Measurements from ENCODE around the gene TMEM8B.

TMEM8B gene

DNA sequence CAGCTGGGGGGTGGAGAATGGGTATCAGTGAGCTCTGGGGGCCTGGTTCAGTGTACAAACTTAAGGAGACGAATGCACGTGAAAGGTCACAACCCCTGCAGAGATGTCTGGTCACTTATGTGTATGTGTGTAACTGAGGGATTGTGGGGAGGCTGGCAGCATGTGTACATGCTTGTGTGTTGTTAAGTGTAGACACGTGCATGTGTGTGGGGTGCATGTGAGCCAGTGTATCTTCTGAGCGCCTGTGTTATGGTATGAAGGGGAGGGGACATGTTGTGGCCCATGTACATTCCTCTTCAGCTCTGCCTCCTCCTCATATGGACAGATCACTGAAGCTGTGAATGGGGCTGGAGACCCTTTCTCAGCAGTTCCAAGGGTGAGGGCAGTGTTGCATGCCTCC is 2.0 kb downstream of the TMEM8B start:
- H3K4me3 ChIP-seq (ENCODE audit: low read length): no peak overlapping the region
- DNase-seq (ENCODE audit: low read depth): no peak
- TF ChIP-seq, protein P1, sequence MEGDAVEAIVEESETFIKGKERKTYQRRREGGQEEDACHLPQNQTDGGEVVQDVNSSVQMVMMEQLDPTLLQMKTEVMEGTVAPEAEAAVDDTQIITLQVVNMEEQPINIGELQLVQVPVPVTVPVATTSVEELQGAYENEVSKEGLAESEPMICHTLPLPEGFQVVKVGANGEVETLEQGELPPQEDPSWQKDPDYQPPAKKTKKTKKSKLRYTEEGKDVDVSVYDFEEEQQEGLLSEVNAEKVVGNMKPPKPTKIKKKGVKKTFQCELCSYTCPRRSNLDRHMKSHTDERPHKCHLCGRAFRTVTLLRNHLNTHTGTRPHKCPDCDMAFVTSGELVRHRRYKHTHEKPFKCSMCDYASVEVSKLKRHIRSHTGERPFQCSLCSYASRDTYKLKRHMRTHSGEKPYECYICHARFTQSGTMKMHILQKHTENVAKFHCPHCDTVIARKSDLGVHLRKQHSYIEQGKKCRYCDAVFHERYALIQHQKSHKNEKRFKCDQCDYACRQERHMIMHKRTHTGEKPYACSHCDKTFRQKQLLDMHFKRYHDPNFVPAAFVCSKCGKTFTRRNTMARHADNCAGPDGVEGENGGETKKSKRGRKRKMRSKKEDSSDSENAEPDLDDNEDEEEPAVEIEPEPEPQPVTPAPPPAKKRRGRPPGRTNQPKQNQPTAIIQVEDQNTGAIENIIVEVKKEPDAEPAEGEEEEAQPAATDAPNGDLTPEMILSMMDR (conservative IDR thresholded peaks at IDR 0.05; ENCODE audit: low read length): no peak

DNA sequence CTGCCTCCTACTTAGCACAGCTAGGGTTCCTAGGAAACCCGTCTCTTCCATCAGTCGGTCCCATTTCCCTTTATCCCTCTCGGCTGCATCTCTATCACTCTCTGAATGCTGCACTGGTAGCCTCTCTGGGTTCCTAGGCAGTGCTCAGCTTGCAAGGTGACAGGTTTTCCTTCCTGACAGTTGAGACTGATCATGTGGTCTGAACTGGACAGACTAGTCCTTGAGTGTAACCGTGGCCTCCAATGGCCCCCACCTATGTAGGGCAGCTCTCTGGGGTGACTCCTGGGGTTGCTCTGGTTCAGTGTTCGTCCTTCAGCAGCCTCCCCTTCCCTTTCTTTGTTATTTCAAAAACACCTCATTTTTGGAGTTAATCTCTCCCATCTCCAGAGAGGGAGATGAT is 3.8 kb downstream of the TMEM8B start:
- no peak for DNase-seq (ENCODE audit: low read depth)
- H3K4me3 ChIP-seq (ENCODE audit: low read length): no peak overlapping the region
- TF ChIP-seq, protein P1 (conservative IDR thresholded peaks at IDR 0.05; ENCODE audit: low read length): no peak

DNA sequence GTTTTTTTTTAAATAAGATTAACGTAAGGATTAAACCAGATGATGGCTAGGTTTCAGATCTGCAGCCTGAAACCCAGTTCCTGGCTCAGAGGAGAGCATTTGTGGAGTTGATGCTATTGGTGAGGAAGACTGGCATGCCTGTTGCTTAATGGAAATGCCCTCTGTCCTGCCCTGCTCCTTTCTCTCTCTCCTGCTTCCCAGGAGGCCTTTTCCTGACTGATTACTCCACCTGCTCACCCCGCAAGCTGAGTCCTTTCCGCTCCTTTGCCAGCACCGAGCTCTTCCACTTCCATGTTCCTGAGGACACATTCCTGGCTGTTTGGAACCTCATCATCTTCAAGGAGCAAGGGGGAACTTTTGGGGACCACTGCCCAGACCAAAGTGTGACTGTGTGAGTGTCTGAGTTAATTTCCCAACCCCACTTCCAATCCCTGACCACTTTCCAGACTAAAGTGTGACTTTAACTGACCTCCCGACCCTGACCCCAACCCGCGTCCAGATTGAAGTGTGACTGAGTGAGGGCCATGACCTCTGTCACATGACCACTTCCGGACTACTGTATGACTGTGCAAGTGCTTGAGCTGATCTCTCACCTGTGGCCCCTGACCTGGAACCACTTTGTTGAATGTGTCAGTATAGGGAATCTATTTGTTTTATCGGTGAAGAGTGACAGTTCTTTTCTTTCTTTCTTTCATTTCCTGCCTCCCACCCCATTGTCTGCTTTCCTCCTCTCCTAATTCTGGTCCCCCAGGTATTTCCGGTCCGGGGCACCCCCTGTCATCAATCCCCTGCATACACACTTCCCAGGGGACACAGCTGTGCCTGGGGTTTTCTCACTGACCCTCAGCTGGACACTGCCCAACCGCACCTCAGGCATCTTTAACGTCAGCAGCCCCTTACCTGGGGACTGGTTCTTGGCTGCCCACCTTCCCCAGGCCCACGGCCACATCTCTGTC is 5.5 kb downstream of the TMEM8B start:
- TF ChIP-seq, protein P1 (conservative IDR thresholded peaks at IDR 0.05; ENCODE audit: low read length): no peak
- no peak overlapping the region for H3K4me3 ChIP-seq (ENCODE audit: low read length)
- DNase-seq (ENCODE audit: low read depth): no peak

DNA sequence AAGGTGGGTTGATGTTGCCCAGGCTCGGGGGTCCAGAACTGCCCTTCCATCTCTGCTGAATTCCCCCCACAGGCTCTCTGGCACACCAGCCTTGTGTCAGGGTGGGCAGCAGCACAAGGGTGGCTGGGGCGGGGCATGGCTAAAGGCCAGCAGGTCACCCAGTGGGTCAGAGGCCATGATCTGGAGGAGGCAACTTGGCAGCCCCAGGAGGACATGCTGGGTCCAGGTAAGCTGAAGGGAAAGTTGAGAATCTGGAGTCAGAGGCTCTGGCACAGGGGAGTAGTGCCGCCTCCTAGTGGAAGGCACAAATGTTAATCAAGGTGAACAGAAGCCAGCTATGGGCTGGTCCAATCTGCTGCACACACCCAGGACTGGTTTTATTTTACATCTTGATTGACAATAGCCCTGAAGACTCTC is 6.2 kb downstream of the TMEM8B start:
- no peak for DNase-seq (ENCODE audit: low read depth)
- TF ChIP-seq, protein P1 (conservative IDR thresholded peaks at IDR 0.05; ENCODE audit: low read length): peak; percentile 28; the same call in 1 of the 2 replicates

DNA sequence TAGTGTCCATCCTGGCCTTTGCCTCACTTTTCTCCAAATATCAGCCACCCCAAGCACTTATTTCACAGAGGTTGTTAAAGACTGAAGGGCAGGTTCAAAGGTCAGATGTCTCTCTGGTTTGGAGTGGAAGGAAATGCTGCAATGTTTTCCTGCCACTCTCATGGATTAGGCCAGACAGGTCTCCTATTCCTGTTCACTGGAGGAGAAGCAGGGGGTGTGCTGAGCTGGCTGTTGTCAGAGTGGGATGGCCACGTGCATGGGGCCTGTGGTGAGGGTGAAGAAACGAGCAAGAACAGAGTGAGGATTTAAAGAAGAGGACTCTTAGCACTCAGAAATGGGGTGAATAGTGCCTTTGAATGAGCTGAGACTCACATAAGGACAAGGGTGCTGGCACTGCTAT is 6.7 kb downstream of the TMEM8B start:
- DNase-seq (ENCODE audit: low read depth): no peak
- TF ChIP-seq, protein P1 (conservative IDR thresholded peaks at IDR 0.05; ENCODE audit: low read length): no peak
- no peak overlapping the region for H3K4me3 ChIP-seq (ENCODE audit: low read length)

More for the DNA sequence above, 6.2 kb downstream of the TMEM8B start:
- no peak overlapping the region for H3K4me3 ChIP-seq (ENCODE audit: low read length)

DNA sequence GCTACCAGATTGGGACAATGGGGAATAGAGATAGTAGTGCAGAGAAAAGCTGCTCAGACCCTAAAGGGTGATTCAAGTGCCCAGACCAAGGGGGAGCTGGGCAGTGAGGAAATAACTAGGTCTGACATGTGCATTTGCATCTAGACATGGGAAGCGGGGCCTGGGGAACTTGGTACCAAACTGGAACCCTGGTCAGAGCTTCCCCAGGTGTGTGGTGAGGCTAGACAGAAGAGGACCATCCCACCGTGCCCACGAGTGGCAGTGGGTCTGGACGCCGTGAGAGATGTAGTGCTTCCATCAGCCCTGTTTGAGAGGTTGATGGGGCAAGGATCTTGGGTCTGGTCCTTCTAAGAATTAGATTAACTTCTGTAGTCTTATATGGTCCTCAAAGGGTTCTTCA is 7.6 kb downstream of the TMEM8B start:
- no peak for DNase-seq (ENCODE audit: low read depth)
- TF ChIP-seq, protein P1 (conservative IDR thresholded peaks at IDR 0.05; ENCODE audit: low read length): no peak
- no peak overlapping the region for H3K4me3 ChIP-seq (ENCODE audit: low read length)

DNA sequence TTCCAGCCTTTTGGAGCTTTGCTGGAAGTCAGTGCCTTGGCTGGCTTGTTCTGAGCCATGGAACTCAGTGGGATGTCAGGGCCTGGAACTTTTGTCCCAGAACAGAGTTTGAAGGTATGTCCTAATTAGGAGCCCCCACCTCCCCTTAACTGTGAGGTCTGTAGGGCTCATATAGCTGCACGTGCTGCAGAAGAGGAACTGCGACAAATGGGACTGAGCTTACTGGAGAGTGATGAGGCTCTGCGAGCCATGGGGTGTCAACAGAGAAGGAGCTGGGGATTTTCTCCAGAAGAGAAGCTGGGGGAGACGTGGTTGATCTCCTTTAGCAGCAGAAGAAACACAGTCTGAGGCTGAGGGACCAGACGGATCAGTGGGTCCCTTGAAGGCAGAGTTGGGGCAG is 10.9 kb downstream of the TMEM8B start:
- no peak for DNase-seq (ENCODE audit: low read depth)
- no peak overlapping the region for H3K4me3 ChIP-seq (ENCODE audit: low read length)
- TF ChIP-seq, protein P1 (conservative IDR thresholded peaks at IDR 0.05; ENCODE audit: low read length): no peak

All from AG10803 (cell line).